K562 (cell line): ENCODE data around the gene GLG1. TPM values are rescaled to one million over a fixed set of nuclear protein-coding genes. Genes with fewer than 3 reads are reported as not detected.
"Not testable (repeated sequence)": the region's sequence is repeated elsewhere in the genome, so short reads cannot be mapped to it uniquely, and the experiment has no call there.

Source experiments
- ATAC-seq: fragments of 200-7000 bp; cut with Tn5 transposase; 3 replicates; pipeline ENCODE4 v1.9.1; 2020; ENCODE audit warnings: moderate library complexity
- BruUV-seq: library from RNA; stranded (reverse); fragments of 400-500 nt; replicated peaks from 2 replicates; lab custom pipeline; 2021; lab: Mats Ljungman, UMichigan
- CTCF ChIA-PET: fragments of 300-600 bp; formaldehyde crosslinking; extraction: SDS; loops from one replicate; lab custom pipeline; 2021; ENCODE audit warnings: low intra/inter-chr PET ratio; lab: Yijun Ruan, JAX
- POLR2A ChIA-PET: fragments of 300-600, 350-650 bp; sonication (Branson Sonifier 250); formaldehyde crosslinking; extraction: SDS; loops from one replicate; lab custom pipeline; 2021; ENCODE audit warnings: antibody characterized with exemption, inconsistent platforms; lab: Yijun Ruan, JAX
- DNase-seq, 4 experiments: peaks; one replicate each; pipeline versions ENCODE4 v3.0.0 to v3.0.0-alpha.2; 2011 to 2018; ENCODE audit warnings: low spot score in 3 of 4, mixed read lengths in 3 of 4; ENCODE audit errors: extremely low read depth in 1 of 4
- FAIRE-seq: peaks from 2 replicates; lab custom pipeline; 2011; peaks lifted over from hg19 to GRCh38; lab: Jason Lieb, UNC
- H2AFZ ChIP-seq: 2 replicates; pipeline ENCODE4 v1.6.0; 2011; ENCODE audit warnings: low read depth, low read length, control low read depth, inconsistent platforms
- H3K27ac ChIP-seq: fragments of 200-600 bp; 3 replicates; pipeline ENCODE4 v1.8.0; 2011; ENCODE audit warnings: low read depth, mild to moderate bottlenecking, control low read depth, inconsistent platforms, low read length, moderate library complexity, mixed read lengths; ENCODE audit errors: extremely low read depth
- H3K27me3 ChIP-seq, 2 experiments: fragments of 300-600 bp in 1 of 2; 2 replicates in 1 of 2; 3 replicates in 1 of 2; pipeline versions ENCODE4 v1.6.0 to v1.8.0; 2011; ENCODE audit warnings: inconsistent platforms in 2 of 2, low read length in 2 of 2, mild to moderate bottlenecking in 1 of 2, mixed read lengths in 1 of 2, moderate library complexity in 1 of 2; ENCODE audit not compliant: control insufficient read depth in 2 of 2, insufficient read depth in 2 of 2
- H3K36me3 ChIP-seq: fragments of 300-600 bp; 3 replicates; pipeline ENCODE4 v1.8.0; 2011; ENCODE audit warnings: mild to moderate bottlenecking, low read length, inconsistent platforms; ENCODE audit not compliant: control insufficient read depth, insufficient read depth
- H3K4me1 ChIP-seq, 2 experiments: fragments of 200-600 bp in 1 of 2; replicated peaks in 1 of 2; 2 replicates in 1 of 2; 3 replicates in 1 of 2; pipeline versions ENCODE4 v1.5.1 to v1.8.0; 2011; ENCODE audit warnings: inconsistent platforms in 2 of 2, low read length in 2 of 2, mild to moderate bottlenecking in 1 of 2, mixed read lengths in 1 of 2, moderate library complexity in 1 of 2; ENCODE audit not compliant: control insufficient read depth in 2 of 2, insufficient read depth in 2 of 2
- H3K4me2 ChIP-seq: 2 replicates; pipeline ENCODE4 v1.6.1; 2011; ENCODE audit warnings: low read length, control low read depth, inconsistent platforms, mixed read lengths; ENCODE audit not compliant: insufficient read depth
- H3K4me3 ChIP-seq: fragments of 200-600 bp; sonication (generic), shearing (Covaris generic); 2 replicates; pipeline ENCODE4 v1.5.1; 2016; ENCODE audit warnings: control low read depth, inconsistent platforms
- H3K79me2 ChIP-seq: fragments of 200-600 bp; 3 replicates; pipeline ENCODE4 v1.8.0; 2011; ENCODE audit warnings: low read length, inconsistent platforms; ENCODE audit not compliant: control insufficient read depth, insufficient read depth
- H3K9ac ChIP-seq, 2 experiments: 2 replicates each; pipeline versions ENCODE4 v1.6.0 to v1.6.1; 2011; ENCODE audit warnings: low read depth in 2 of 2, low read length in 2 of 2, control low read depth in 1 of 2, inconsistent platforms in 1 of 2, mild to moderate bottlenecking in 1 of 2, mixed read lengths in 1 of 2; ENCODE audit not compliant: insufficient read depth in 1 of 2
- H3K9me1 ChIP-seq: one replicate; pipeline ENCODE4 v1.6.0; 2011; ENCODE audit warnings: inconsistent platforms, mild to moderate bottlenecking, low read length, moderate library complexity; ENCODE audit not compliant: control insufficient read depth, insufficient read depth
- H3K9me3 ChIP-seq: replicated peaks from 2 replicates; pipeline ENCODE4 v1.5.1; 2011; ENCODE audit warnings: low read depth, low read length, inconsistent platforms; ENCODE audit not compliant: control insufficient read depth, insufficient read depth
- H4K20me1 ChIP-seq: replicated peaks from 2 replicates; pipeline ENCODE4 v1.6.1; 2011; ENCODE audit warnings: low read length, inconsistent platforms, mixed read lengths; ENCODE audit not compliant: control insufficient read depth, insufficient read depth
- C11orf30 ChIP-seq: fragments of 450-650 bp; IDR thresholded peaks from 2 replicates; pipeline ENCODE4 v1.6.1; 2016; ENCODE audit warnings: low read depth, mild to moderate bottlenecking
- E2F5 ChIP-seq: sonication (generic); formaldehyde crosslinking; IDR thresholded peaks from 2 replicates; pipeline ENCODE4 v1.8.0; 2022; ENCODE audit warnings: mild to moderate bottlenecking, missing genetic modification reagents
- ELF4 ChIP-seq: fragments of 450-650 bp; formaldehyde crosslinking; IDR thresholded peaks from 2 replicates; pipeline ENCODE4 v1.4.0; 2022; ENCODE audit warnings: missing genetic modification characterization
- HMBOX1 ChIP-seq: sonication (generic); IDR thresholded peaks from 2 replicates; pipeline ENCODE4 v1.6.1; 2016
- MAFF ChIP-seq: IDR thresholded peaks from 2 replicates; pipeline ENCODE4 v1.6.1; 2012; ENCODE audit warnings: low read length, improper control_type of control experiment
- MAFK ChIP-seq: IDR thresholded peaks from 2 replicates; pipeline ENCODE4 v1.6.1; 2011; ENCODE audit warnings: low read length, improper control_type of control experiment
- NUFIP1 ChIP-seq: fragments of 450-650 bp; IDR thresholded peaks from 2 replicates; pipeline ENCODE4 v1.6.1; 2018; ENCODE audit not compliant: partially characterized antibody
- PRMT5 ChIP-seq: sonication (generic); formaldehyde crosslinking; IDR thresholded peaks from 2 replicates; pipeline ENCODE4 v1.5.0; 2020; ENCODE audit warnings: missing genetic modification reagents
- ZBTB43 ChIP-seq: sonication (generic); formaldehyde crosslinking; IDR thresholded peaks from 2 replicates; pipeline ENCODE4 v1.8.0; 2023; ENCODE audit warnings: mild to moderate bottlenecking, missing genetic modification reagents
- ZNF165 ChIP-seq: fragments of 250-450 bp; sonication (Bioruptor Pico); IDR thresholded peaks from 2 replicates; pipeline ENCODE4 v1.4.0; 2020; ENCODE audit warnings: borderline replicate concordance
- ZNF316 ChIP-seq: fragments of 450-650 bp; IDR thresholded peaks from 2 replicates; pipeline ENCODE4 v1.6.1; 2016
- WGBS: fragments of 100-300 bp; shearing (Covaris generic); methylation state at CpG from one replicate; pipeline ENCODE4 v1.1.6; 2016; ENCODE audit warnings: low coverage, mixed read lengths; ENCODE audit not compliant: insufficient coverage; ENCODE audit errors: missing lambda C conversion rate; 5-methylcytosine and 5-hydroxymethylcytosine counted together
- in situ Hi-C: fragments of 300-500 bp; cut with MboI; formaldehyde crosslinking; loops from 4 replicates; pipeline ENCODE4 v1.15.0; 2018; ENCODE audit warnings: inconsistent platforms, mixed read lengths
- intact Hi-C: fragments of 100-400 bp; cut with micrococcal nuclease; formaldehyde crosslinking; loops from 2 replicates; pipeline ENCODE4 v1.14.2; 2022
- polyA plus RNA-seq, 8 experiments: library from polyadenylated mRNA; depleted of rRNA in 4 of 8; stranded (reverse) in 5 of 8; unstranded in 3 of 8; fragments of >200 nt; fragmentation: Nextera tagmentation in 2 of 8; fragmentation: Illumina TruSeq in 1 of 8; extraction: Ambion mirVana in 2 of 8; extraction: Trizol in 1 of 8; gene quantifications; 2 replicates each; pipeline versions ENCODE4 v1.2.1 to v1.2.3, GENCODE V29; 2011 to 2014; ENCODE audit warnings: inconsistent platforms in 1 of 8, missing spikeins in 1 of 8
- total RNA-seq, 7 experiments: library from RNA; depleted of rRNA in 6 of 7; stranded (reverse); fragments of >200 nt in 6 of 7; fragmentation: Illumina TruSeq in 2 of 7; extraction: Trizol in 2 of 7; gene quantifications; 2 replicates each; pipeline versions ENCODE4 v1.2.1 to v1.2.3, GENCODE V29; 2011 to 2021; ENCODE audit warnings: low replicate concordance in 1 of 7

GLG1 gene
- total and polyA plus RNA-seq, 9 of the 15 experiments (the other 6 are each of a cell fraction or from before 2014, with no cell fraction given) = 6.2 to 36.0 (median 23.6) TPM

GRCh38 chr16:74523706-74524105 is 83.2 kb downstream of the GLG1 start:
- not testable (repeated sequence) for BruUV-seq

GRCh38 chr16:74522160-74522559 is 84.8 kb downstream of the GLG1 start:
- Histone ChIP-seq H3K27ac (no peak overlapping the region), H3K9me3 (no peaks in the 10 kb centered on the region), H4K20me1 (no peaks in the 10 kb centered on the region), H3K9me1 (no peaks in the 10 kb centered on the region), H3K9ac (no peak overlapping the region), H3K4me3 (no peak overlapping the region), H3K4me1 (no peaks in the 10 kb centered on the region), H3K36me3 (0 out of 3 replicates have a peak, but pooled peaks cover 3% of the 10 kb centered on the region), H3K27me3 (no peaks in the 10 kb centered on the region), H3K4me2 (no peak overlapping the region), H3K79me2 (no peaks in the 10 kb centered on the region), H2AFZ (no peak overlapping the region)
- ChIA-PET POLR2A (no interaction called here), CTCF (no interaction called here)
- intact Hi-C loops = no loop called here
- ATAC-seq (no peak), FAIRE-seq (no peak), DNase-seq (no peak)
- TF ChIP-seq HMBOX1 (no peak), NUFIP1 (no peak), ZNF165 (CRISPR knock-in tag) (no peak), E2F5 (CRISPR knock-in tag) (no peak), PRMT5 (CRISPR knock-in tag) (no peak), ELF4 (no peak), ZBTB43 (CRISPR knock-in tag) (no peak)
- no TSS peak for BruUV-seq
- in situ Hi-C loops = no loop called here
- WGBS = 83% methylated on average over 6 of the region's 6 CpGs

More at GRCh38 chr16:74523706-74524105, 83.2 kb downstream of the GLG1 start:
- H3K36me3 ChIP-seq, H2AFZ ChIP-seq, intact Hi-C loops, H3K9me3 ChIP-seq, DNase-seq, FAIRE-seq, H3K4me2 ChIP-seq, H3K4me1 ChIP-seq, H3K79me2 ChIP-seq, H3K9me1 ChIP-seq, ATAC-seq, POLR2A ChIA-PET, in situ Hi-C loops, H4K20me1 ChIP-seq, H3K9ac ChIP-seq, H3K4me3 ChIP-seq, H3K27me3 ChIP-seq, H3K27ac ChIP-seq, CTCF ChIA-PET: not testable (repeated sequence)
- WGBS = 92% methylated on average over 3 of the region's 3 CpGs
- TF ChIP-seq ZNF316 (peak; percentile 78), MAFF (peak; percentile 26; the same call in 1 of the 2 replicates), C11orf30 (peak; percentile 49; the same call in 1 of the 2 replicates), MAFK (peak; percentile 43; the same call in 1 of the 2 replicates)
